ENCODE measurements around the gene OLFM2. TPM values are rescaled to one million over a fixed set of nuclear protein-coding genes. Genes with fewer than 3 reads are reported as not detected.
A peak's percentile ranks its signal among the peaks of the same experiment; 100 is the strongest.
"Not testable (repeated sequence)": the region's sequence is repeated elsewhere in the genome, so short reads cannot be mapped to it uniquely, and the experiment has no call there.

The OLFM2 gene
- total RNA-seq, 1 donor from 2014 or later: 0.89 TPM

DNA sequence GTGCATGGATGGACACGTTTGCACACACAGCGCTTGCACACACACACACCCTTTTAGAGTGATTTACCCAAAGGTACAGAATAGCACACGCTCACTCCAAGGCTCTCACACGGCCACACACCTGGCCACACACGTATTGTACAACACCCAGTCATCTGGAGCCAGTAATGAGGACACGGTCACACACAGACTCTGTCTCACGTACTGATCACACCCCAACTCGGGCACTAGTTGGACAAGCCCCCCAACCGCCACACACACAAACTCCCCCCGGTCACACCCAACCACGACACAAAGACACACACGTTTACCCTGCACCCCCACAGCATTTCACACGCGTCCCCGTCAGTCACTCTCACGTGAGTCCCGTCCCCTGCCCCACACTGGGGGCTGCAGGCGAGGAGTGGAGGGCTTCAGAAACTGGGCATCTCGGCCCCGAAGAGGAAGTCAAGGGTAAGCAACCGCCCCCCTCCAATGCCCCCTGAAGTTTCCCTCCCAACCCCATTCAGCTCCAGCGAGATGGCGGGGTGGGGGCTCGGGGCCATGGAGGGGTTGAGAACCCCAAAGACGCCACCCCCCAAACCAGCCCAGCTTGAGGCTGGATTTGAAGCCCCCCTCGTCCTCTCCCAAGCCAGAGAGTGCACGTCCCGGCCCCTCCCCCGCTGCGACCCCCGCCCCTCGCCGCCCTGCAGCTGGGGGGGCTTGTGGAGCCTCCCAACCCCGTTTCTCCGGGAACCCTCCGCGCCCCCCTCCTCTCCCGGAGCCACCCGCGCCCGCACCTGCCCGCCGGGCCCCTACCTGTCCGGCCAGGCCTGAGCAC lies 599 bp downstream of the OLFM2 start:
- DNase-seq (ENCODE audit: low spot score): no peak
- Mint-ChIP-seq H3K9me3 (no peaks in the 10 kb centered on the region), H3K27ac (no peak overlapping the region), H3K4me3 (ENCODE audit: low read depth) (peak overlapping the region; percentile 34), H3K36me3 (ENCODE audit: low read depth) (peaks cover 3% of the 10 kb centered on the region), H3K27me3 (ENCODE audit: low read depth) (peaks cover 43% of the 10 kb centered on the region), H3K4me1 (ENCODE audit: low read depth) (peaks cover 17% of the 10 kb centered on the region)
- intact Hi-C loops (cut with micrococcal nuclease): no loop called here

DNA sequence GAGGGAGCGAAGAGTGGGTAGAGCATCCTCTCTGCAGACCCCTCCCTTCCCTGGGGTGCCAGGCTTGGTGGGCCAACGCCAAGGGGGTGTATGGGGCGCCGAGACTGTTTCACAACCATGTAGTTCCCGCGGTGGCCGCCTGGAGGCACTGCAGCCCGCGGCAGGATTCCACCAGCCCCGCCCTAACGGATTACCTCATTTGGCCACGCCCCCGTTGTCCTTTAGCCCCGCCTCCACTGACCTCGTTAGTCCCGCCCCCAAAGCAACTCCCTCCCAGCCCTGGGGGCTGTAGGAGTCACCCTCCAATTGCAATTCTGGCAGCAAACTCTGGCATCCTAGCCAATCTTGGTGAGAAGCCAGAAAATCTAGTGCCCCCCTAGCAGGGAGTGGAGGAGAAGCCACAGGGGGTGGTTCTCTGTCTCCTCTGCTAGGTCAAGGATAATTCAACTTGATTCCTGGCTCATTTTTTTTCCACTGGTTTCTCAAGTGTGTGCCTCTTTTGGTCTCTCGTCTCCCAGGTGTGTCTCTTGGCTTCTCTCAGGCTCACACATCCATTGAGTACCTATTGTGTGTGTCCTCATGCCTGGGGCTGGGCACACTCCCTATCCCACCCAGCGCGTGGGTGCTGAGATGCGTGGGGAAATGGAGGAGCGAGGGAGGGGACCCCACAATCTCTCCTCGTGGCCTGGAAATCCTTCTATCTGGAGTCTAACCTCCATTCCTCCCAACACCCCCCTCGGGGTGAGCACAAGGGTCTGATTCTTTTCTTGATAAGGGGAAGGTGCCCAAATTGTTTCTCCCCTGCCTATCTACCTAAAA lies 2.0 kb downstream of the OLFM2 start:
- Mint-ChIP-seq H3K36me3 (ENCODE audit: low read depth) (peaks cover 3% of the 10 kb centered on the region), H3K4me1 (ENCODE audit: low read depth) (peaks cover 17% of the 10 kb centered on the region), H3K27ac (no peak overlapping the region), H3K27me3 (ENCODE audit: low read depth) (peaks cover 40% of the 10 kb centered on the region), H3K4me3 (ENCODE audit: low read depth) (no peak overlapping the region), H3K9me3 (no peaks in the 10 kb centered on the region)
- intact Hi-C loops (cut with micrococcal nuclease): loop anchor here (1.0 to 5.0 kb wide), 3 partner anchors 66 to 178 kb away; partner anchors contain the start of gene P2RY11
- peak; percentile 70 for DNase-seq (ENCODE audit: low spot score)

DNA sequence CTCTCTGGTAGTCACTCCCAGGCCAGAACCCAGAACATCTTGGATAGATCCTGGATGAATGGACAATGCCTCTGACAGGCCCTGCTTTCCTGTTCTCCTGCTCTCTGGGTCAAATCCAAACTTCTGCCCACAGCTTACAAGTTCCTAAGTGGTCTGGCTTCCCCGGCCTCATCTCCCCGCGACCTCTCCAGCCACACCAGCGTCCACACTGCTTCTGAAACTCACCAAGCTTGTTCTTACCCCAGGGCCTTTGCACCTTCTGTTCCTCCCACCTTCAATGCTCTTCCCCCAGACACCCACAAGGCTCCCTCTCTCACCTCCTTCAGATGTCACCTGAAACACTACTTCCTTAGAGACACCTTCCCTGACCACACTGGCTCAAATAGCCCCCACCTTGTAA lies 3.5 kb downstream of the OLFM2 start:
- Mint-ChIP-seq H3K4me3 (ENCODE audit: low read depth) (no peak overlapping the region), H3K27me3 (ENCODE audit: low read depth) (peaks cover 44% of the 10 kb centered on the region), H3K4me1 (ENCODE audit: low read depth) (peaks cover 17% of the 10 kb centered on the region), H3K9me3 (no peaks in the 10 kb centered on the region), H3K36me3 (ENCODE audit: low read depth) (peaks cover 3% of the 10 kb centered on the region), H3K27ac (no peak overlapping the region)
- intact Hi-C loops (cut with micrococcal nuclease): loop anchor here (5.0 kb wide), 1 partner anchor 179 kb away; the partner anchor contains the start of gene P2RY11
- DNase-seq (ENCODE audit: low spot score): no peak

- Mint-ChIP-seq H3K27ac (no peak overlapping the region), H3K36me3 (ENCODE audit: low read depth) (no peaks in the 10 kb centered on the region), H3K9me3 (no peaks in the 10 kb centered on the region), H3K4me3 (ENCODE audit: low read depth) (no peak overlapping the region), H3K4me1 (ENCODE audit: low read depth) (peaks cover 14% of the 10 kb centered on the region), H3K27me3 (ENCODE audit: low read depth) (peaks cover 33% of the 10 kb centered on the region)
- no peak for DNase-seq (ENCODE audit: low spot score)
- intact Hi-C loops (cut with micrococcal nuclease): loop anchor here (1.0 to 5.0 kb wide), 2 partner anchors 181 to 320 kb away; partner anchors contain the start of gene P2RY11
Observed at GRCh38 chr19:9931629-9932028, 4.7 kb downstream of the OLFM2 start.

- Mint-ChIP-seq H3K27ac (no peak overlapping the region), H3K4me3 (ENCODE audit: low read depth) (no peak overlapping the region), H3K4me1 (ENCODE audit: low read depth) (no peaks in the 10 kb centered on the region), H3K27me3 (ENCODE audit: low read depth) (peaks cover 8% of the 10 kb centered on the region), H3K9me3 (no peaks in the 10 kb centered on the region), H3K36me3 (ENCODE audit: low read depth) (no peaks in the 10 kb centered on the region)
- intact Hi-C loops (cut with micrococcal nuclease): no loop called here
- no peak for DNase-seq (ENCODE audit: low spot score)
Observed at GRCh38 chr19:9923440-9923839, 12.9 kb downstream of the OLFM2 start.

DNA sequence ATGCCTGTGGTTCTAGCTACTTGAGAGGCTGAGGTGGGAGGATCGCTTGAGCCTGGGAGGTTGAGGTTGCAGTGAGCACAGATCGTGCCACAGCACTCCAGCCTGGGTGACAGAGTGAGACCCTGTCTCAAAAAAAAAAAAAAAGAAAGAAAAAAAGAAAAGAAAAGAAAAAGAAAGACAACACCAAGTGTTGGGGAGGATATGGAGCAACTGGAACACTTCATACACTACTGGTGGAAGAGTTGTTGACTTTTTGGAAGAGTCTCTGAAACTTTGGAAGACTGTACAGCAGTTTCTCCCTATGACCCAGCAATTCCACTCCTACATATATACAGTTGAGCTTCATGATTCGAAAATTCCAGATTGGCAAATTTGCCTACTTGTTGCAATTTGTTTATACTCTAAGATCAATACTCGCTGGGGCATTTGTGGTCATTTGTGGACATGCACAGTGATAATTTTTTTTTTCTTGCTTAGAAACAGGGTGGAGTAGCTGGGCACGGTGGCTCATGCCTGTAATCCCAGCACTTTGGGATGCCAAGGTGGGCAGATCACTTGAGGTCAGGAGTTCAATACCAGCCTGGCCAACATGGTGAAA lies 13.4 kb downstream of the OLFM2 start:
- H3K9me3 Mint-ChIP-seq; intact Hi-C loops (cut with micrococcal nuclease); DNase-seq (ENCODE audit: low spot score): not testable (repeated sequence)

GRCh38 chr19:9917321-9917720 lies 19.0 kb downstream of the OLFM2 start:
- Mint-ChIP-seq H3K9me3 (no peaks in the 10 kb centered on the region), H3K27ac (no peak overlapping the region), H3K27me3 (ENCODE audit: low read depth) (peaks cover 22% of the 10 kb centered on the region), H3K4me1 (ENCODE audit: low read depth) (peaks cover 12% of the 10 kb centered on the region), H3K4me3 (ENCODE audit: low read depth) (no peak overlapping the region), H3K36me3 (ENCODE audit: low read depth) (no peaks in the 10 kb centered on the region)
- intact Hi-C loops (cut with micrococcal nuclease): loop anchor here (10.0 kb wide), 1 partner anchor 293 kb away; the partner anchor contains the start of gene ZNF561
- no peak for DNase-seq (ENCODE audit: low spot score)

More for the DNA sequence above, 13.4 kb downstream of the OLFM2 start:
- H3K4me3 Mint-ChIP-seq (ENCODE audit: low read depth); H3K27ac Mint-ChIP-seq; H3K27me3 Mint-ChIP-seq (ENCODE audit: low read depth); H3K4me1 Mint-ChIP-seq (ENCODE audit: low read depth); H3K36me3 Mint-ChIP-seq (ENCODE audit: low read depth): not testable (repeated sequence)

- Mint-ChIP-seq H3K4me1 (ENCODE audit: low read depth) (peaks cover 12% of the 10 kb centered on the region), H3K4me3 (ENCODE audit: low read depth) (no peak overlapping the region), H3K9me3 (no peaks in the 10 kb centered on the region), H3K27ac (no peak overlapping the region), H3K36me3 (ENCODE audit: low read depth) (no peaks in the 10 kb centered on the region), H3K27me3 (ENCODE audit: low read depth) (peaks cover 22% of the 10 kb centered on the region)
- DNase-seq (ENCODE audit: low spot score): no peak
- intact Hi-C loops (cut with micrococcal nuclease): loop anchor here (10.0 kb wide), 1 partner anchor 292 kb away; the partner anchor contains the start of gene ZNF561
Observed at GRCh38 chr19:9916719-9917118, 19.6 kb downstream of the OLFM2 start.

DNA sequence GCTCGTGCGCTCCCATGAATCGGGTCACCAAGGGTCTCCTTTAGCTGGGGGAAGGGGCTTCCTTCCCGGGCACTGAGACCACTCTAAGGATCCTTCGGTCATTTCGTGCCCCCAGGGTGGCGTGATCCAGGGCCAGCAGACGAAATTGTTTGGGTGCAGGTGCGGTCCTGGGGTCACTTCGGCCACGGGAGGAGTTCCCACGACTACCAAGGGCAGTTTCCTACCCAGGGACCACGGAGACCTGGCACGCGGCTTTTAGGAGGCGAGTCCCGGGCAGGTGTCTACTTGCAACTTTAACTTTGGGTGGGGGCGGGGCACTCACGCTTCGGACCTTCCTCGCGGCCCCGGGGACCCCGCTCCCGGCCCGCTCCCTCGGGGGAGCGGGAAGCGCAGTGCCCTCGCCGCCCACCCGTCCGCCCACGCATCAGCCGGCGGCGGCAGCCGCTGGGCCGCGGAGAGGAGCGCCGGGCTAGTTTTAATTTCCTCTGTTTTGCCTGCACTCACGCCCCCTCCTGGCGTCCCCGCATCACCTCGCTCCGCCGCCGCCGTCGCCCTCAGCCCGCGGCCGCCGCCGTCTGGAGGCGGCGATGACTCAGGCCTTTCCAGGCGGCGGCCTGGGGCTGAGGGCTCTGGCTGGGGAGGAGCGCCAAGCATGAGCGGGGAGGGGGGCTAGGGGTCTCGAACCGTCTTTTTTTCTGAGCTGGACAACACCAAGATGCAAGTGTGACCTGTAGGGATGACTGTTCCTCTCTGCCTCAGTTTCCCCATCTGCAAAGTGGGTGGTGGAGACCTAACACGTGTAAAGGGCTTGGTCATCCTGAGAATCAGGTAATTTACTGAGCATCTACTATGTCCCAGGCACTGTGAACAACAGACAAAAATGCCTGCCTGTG lies 21.8 kb downstream of the OLFM2 start:
- H3K36me3 Mint-ChIP-seq (ENCODE audit: low read depth): no peaks in the 10 kb centered on the region
- no peaks in the 10 kb centered on the region for H3K9me3 Mint-ChIP-seq
- intact Hi-C loops (cut with micrococcal nuclease): loop anchor here (1.0 to 10.0 kb wide), 3 partner anchors 56 to 290 kb away; partner anchors contain the start of genes PIN1 and ZNF561
- H3K27ac Mint-ChIP-seq: no peak overlapping the region
- peak overlapping the region; percentile 45 for H3K4me3 Mint-ChIP-seq (ENCODE audit: low read depth)
- peak; percentile 76 for DNase-seq (ENCODE audit: low spot score)
- peaks cover 12% of the 10 kb centered on the region for H3K4me1 Mint-ChIP-seq (ENCODE audit: low read depth)
- H3K27me3 Mint-ChIP-seq (ENCODE audit: low read depth): peaks cover 26% of the 10 kb centered on the region

GRCh38 chr19:9914001-9914314 lies 22.4 kb downstream of the OLFM2 start:
- DNase-seq (ENCODE audit: low spot score): no peak
- H3K27ac Mint-ChIP-seq: no peak overlapping the region
- peak overlapping the region; percentile 45 for H3K4me3 Mint-ChIP-seq (ENCODE audit: low read depth)
- H3K4me1 Mint-ChIP-seq (ENCODE audit: low read depth): peaks cover 12% of the 10 kb centered on the region
- no peaks in the 10 kb centered on the region for H3K9me3 Mint-ChIP-seq
- H3K27me3 Mint-ChIP-seq (ENCODE audit: low read depth): peaks cover 29% of the 10 kb centered on the region
- intact Hi-C loops (cut with micrococcal nuclease): loop anchor here (1.0 to 10.0 kb wide), 3 partner anchors 55 to 289 kb away; partner anchors contain the start of genes PIN1 and ZNF561
- H3K36me3 Mint-ChIP-seq (ENCODE audit: low read depth): no peaks in the 10 kb centered on the region

GRCh38 chr19:9913237-9914000 lies 22.9 kb downstream of the OLFM2 start:
- Mint-ChIP-seq H3K36me3 (ENCODE audit: low read depth) (no peaks in the 10 kb centered on the region), H3K4me3 (ENCODE audit: low read depth) (peak overlapping the region; percentile 56), H3K27me3 (ENCODE audit: low read depth) (peaks cover 25% of the 10 kb centered on the region), H3K4me1 (ENCODE audit: low read depth) (peaks cover 12% of the 10 kb centered on the region), H3K9me3 (no peaks in the 10 kb centered on the region), H3K27ac (no peak overlapping the region)
- no peak for DNase-seq (ENCODE audit: low spot score)
- intact Hi-C loops (cut with micrococcal nuclease): loop anchor here (10.0 kb wide), 1 partner anchor 289 kb away; the partner anchor contains the start of gene ZNF561
